K562 (cell line): Measurements from ENCODE around the gene PRUNE1. TPM values are rescaled to one million over a fixed set of nuclear protein-coding genes. Genes with fewer than 3 reads are reported as not detected.

ENCODE experiments used
- BDP1 ChIP-seq: IDR thresholded peaks from 3 replicates; pipeline ENCODE4 v1.6.1; 2011; ENCODE audit not compliant: insufficient read length, insufficient read depth
- HSF4 ChIP-seq: fragments of 250-450 bp; sonication (Bioruptor Pico); IDR thresholded peaks from 2 replicates; pipeline ENCODE4 v2.1.2; 2022; ENCODE audit warnings: mild to moderate bottlenecking, moderate library complexity, borderline replicate concordance
- SP1 ChIP-seq: sonication (generic); formaldehyde crosslinking; IDR thresholded peaks from 2 replicates; pipeline ENCODE4 v1.8.1; 2022; ENCODE audit warnings: mild to moderate bottlenecking, missing genetic modification reagents
- polyA plus RNA-seq, 8 experiments: library from polyadenylated mRNA; depleted of rRNA in 4 of 8; stranded (reverse) in 5 of 8; unstranded in 3 of 8; fragments of >200 nt; fragmentation: Nextera tagmentation in 2 of 8; fragmentation: Illumina TruSeq in 1 of 8; extraction: Ambion mirVana in 2 of 8; extraction: Trizol in 1 of 8; gene quantifications; 2 replicates each; pipeline versions ENCODE4 v1.2.1 to v1.2.3, GENCODE V29; 2011 to 2014; ENCODE audit warnings: inconsistent platforms in 1 of 8, missing spikeins in 1 of 8
- total RNA-seq, 7 experiments: library from RNA; depleted of rRNA in 6 of 7; stranded (reverse); fragments of >200 nt in 6 of 7; fragmentation: Illumina TruSeq in 2 of 7; extraction: Trizol in 2 of 7; gene quantifications; 2 replicates each; pipeline versions ENCODE4 v1.2.1 to v1.2.3, GENCODE V29; 2011 to 2021; ENCODE audit warnings: low replicate concordance in 1 of 7
- TF ChIP-seq, protein P1 (sequence below), 2 experiments: fragments of 450-650 bp; formaldehyde crosslinking in 1 of 2; IDR thresholded peaks; 2 replicates each; pipeline versions ENCODE4 v1.4.0 to v1.6.1; 2014 to 2020; ENCODE audit warnings: mild to moderate bottlenecking in 2 of 2, borderline replicate concordance in 1 of 2, low read depth in 1 of 2
- TF ChIP-seq, protein P2 (sequence below), 2 experiments: fragments of 450-650 bp in 1 of 2; sonication (generic) in 1 of 2; formaldehyde crosslinking in 1 of 2; IDR thresholded peaks; 2 replicates each; pipeline versions ENCODE4 v1.7.1 to v1.9.0; 2016 to 2022; ENCODE audit warnings: inconsistent platforms in 1 of 2, mild to moderate bottlenecking in 1 of 2, missing genetic modification reagents in 1 of 2

PRUNE1 gene
- total and polyA plus RNA-seq, 9 of the 15 experiments (the other 6 are each of a cell fraction or from before 2014, with no cell fraction given) = 16.7 to 48.3 (median 26.2) TPM

DNA sequence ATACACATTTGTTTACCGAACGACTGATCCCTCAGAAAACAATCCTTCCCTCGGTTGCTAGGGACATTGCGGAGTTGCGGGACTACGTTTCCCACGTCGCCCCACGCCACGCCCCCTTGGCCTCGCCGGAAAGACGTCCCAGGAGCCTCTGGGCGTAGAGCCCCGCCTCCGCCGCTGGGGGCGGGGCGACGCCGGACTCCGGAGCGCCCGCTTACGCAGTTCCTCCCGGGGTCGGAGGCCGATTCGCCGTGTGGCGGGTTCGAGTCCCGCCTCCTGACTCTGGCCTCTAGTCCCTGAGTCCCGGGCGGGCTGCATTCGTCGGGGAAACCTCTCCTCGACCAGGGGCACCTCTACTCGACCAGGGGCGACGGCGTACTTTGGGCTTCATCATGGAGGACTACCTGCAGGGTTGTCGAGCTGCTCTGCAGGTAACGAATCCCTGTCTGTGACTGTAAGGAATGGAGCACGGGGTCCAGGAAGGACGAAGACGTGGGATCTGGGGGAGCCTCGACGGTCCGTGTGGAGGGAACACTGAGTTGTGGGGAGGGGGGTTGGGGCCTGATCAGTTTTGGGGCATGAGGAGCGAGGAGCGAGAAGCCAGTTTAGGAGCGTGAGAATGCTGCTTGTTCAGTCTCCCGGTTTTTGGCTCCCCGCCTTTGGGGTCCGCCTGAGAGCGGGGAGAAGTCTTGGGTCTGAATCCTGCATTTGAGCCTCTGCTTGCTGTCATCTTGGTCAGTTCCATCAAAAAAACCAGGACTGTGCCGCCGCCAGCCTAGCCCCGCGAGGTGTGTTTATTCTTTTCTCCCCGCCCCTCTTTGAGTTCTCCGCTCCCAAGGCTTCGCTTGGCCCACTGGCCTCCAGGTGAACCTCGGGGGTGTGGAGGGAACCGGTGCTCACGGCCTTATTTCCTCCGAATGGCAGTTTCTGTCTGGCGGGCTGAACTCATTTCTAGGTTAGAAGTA, at the start of gene PRUNE1 (continued):
- TF ChIP-seq, protein P1, sequence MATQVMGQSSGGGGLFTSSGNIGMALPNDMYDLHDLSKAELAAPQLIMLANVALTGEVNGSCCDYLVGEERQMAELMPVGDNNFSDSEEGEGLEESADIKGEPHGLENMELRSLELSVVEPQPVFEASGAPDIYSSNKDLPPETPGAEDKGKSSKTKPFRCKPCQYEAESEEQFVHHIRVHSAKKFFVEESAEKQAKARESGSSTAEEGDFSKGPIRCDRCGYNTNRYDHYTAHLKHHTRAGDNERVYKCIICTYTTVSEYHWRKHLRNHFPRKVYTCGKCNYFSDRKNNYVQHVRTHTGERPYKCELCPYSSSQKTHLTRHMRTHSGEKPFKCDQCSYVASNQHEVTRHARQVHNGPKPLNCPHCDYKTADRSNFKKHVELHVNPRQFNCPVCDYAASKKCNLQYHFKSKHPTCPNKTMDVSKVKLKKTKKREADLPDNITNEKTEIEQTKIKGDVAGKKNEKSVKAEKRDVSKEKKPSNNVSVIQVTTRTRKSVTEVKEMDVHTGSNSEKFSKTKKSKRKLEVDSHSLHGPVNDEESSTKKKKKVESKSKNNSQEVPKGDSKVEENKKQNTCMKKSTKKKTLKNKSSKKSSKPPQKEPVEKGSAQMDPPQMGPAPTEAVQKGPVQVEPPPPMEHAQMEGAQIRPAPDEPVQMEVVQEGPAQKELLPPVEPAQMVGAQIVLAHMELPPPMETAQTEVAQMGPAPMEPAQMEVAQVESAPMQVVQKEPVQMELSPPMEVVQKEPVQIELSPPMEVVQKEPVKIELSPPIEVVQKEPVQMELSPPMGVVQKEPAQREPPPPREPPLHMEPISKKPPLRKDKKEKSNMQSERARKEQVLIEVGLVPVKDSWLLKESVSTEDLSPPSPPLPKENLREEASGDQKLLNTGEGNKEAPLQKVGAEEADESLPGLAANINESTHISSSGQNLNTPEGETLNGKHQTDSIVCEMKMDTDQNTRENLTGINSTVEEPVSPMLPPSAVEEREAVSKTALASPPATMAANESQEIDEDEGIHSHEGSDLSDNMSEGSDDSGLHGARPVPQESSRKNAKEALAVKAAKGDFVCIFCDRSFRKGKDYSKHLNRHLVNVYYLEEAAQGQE (IDR thresholded peaks at IDR 0.05; ENCODE audit: borderline replicate concordance) = no peak
- TF ChIP-seq, protein P1 (CRISPR knock-in tag; IDR thresholded peaks at IDR 0.05; ENCODE audit: low read depth) = peak; percentile 56; the same call in 1 of the 2 replicates
- TF ChIP-seq SP1 (peak; percentile 96), HSF4 (no peak), BDP1 (no peak)
- TF ChIP-seq, protein P2, sequence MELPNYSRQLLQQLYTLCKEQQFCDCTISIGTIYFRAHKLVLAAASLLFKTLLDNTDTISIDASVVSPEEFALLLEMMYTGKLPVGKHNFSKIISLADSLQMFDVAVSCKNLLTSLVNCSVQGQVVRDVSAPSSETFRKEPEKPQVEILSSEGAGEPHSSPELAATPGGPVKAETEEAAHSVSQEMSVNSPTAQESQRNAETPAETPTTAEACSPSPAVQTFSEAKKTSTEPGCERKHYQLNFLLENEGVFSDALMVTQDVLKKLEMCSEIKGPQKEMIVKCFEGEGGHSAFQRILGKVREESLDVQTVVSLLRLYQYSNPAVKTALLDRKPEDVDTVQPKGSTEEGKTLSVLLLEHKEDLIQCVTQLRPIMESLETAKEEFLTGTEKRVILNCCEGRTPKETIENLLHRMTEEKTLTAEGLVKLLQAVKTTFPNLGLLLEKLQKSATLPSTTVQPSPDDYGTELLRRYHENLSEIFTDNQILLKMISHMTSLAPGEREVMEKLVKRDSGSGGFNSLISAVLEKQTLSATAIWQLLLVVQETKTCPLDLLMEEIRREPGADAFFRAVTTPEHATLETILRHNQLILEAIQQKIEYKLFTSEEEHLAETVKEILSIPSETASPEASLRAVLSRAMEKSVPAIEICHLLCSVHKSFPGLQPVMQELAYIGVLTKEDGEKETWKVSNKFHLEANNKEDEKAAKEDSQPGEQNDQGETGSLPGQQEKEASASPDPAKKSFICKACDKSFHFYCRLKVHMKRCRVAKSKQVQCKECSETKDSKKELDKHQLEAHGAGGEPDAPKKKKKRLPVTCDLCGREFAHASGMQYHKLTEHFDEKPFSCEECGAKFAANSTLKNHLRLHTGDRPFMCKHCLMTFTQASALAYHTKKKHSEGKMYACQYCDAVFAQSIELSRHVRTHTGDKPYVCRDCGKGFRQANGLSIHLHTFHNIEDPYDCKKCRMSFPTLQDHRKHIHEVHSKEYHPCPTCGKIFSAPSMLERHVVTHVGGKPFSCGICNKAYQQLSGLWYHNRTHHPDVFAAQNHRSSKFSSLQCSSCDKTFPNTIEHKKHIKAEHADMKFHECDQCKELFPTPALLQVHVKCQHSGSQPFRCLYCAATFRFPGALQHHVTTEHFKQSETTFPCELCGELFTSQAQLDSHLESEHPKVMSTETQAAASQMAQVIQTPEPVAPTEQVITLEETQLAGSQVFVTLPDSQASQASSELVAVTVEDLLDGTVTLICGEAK (IDR thresholded peaks at IDR 0.05) = peak; percentile 75
- TF ChIP-seq, protein P2 (CRISPR knock-in tag; IDR thresholded peaks at IDR 0.05) = no peak
